ENCODE measurements around the gene MAP3K13. TPM values are rescaled to one million over a fixed set of nuclear protein-coding genes. Genes with fewer than 3 reads are reported as not detected.
"Not testable (repeated sequence)": the region's sequence is repeated elsewhere in the genome, so short reads cannot be mapped to it uniquely, and the experiment has no call there.

The MAP3K13 gene
- total RNA-seq, 1 experiment from 2014 or later = 30.9 TPM

- not testable (repeated sequence) for DNase-seq (ENCODE audit: low read depth)
Measured at GRCh38 chr3:185451432-185451831, 88.5 kb downstream of the MAP3K13 start.

- DNase-seq (ENCODE audit: low read depth) = no peak
Measured at GRCh38 chr3:185457376-185457775, 94.4 kb downstream of the MAP3K13 start.

- DNase-seq (ENCODE audit: low read depth) = no peak
Measured at GRCh38 chr3:185460309-185460708, 97.4 kb downstream of the MAP3K13 start.

- DNase-seq (ENCODE audit: low read depth) = peak; percentile 51
Measured at GRCh38 chr3:185460719-185461350, 97.9 kb downstream of the MAP3K13 start.

- no peak for DNase-seq (ENCODE audit: low read depth)
Measured at GRCh38 chr3:185465471-185465870, 102.5 kb downstream of the MAP3K13 start.

GRCh38 chr3:185466123-185466522, 103.2 kb downstream of the MAP3K13 start:
- not testable (repeated sequence) for DNase-seq (ENCODE audit: low read depth)

GRCh38 chr3:185469542-185469941, 106.6 kb downstream of the MAP3K13 start:
- no peak for DNase-seq (ENCODE audit: low read depth)

- DNase-seq (ENCODE audit: low read depth) = no peak
Measured at GRCh38 chr3:185470323-185470722, 107.4 kb downstream of the MAP3K13 start.

- DNase-seq (ENCODE audit: low read depth) = peak; percentile 94
Measured at GRCh38 chr3:185473290-185473815, 110.4 kb downstream of the MAP3K13 start.

- DNase-seq (ENCODE audit: low read depth) = not testable (repeated sequence)
Measured at GRCh38 chr3:185474922-185475321, 112.0 kb downstream of the MAP3K13 start.

- DNase-seq (ENCODE audit: low read depth) = no peak
Measured at GRCh38 chr3:185477316-185477715, 114.4 kb downstream of the MAP3K13 start.

GRCh38 chr3:185479373-185479945, 116.5 kb downstream of the MAP3K13 start:
- DNase-seq (ENCODE audit: low read depth) = no peak

GRCh38 chr3:185484296-185484695, 121.4 kb downstream of the MAP3K13 start:
- no peak for DNase-seq (ENCODE audit: low read depth)

GRCh38 chr3:185486394-185486793, 123.5 kb downstream of the MAP3K13 start:
- no peak for DNase-seq (ENCODE audit: low read depth)

- no peak for DNase-seq (ENCODE audit: low read depth)
Measured at GRCh38 chr3:185488465-185488864, 125.5 kb downstream of the MAP3K13 start.

- no peak for DNase-seq (ENCODE audit: low read depth)
Measured at GRCh38 chr3:185489462-185489861, 126.5 kb downstream of the MAP3K13 start.

GRCh38 chr3:185490241-185490640, 127.3 kb downstream of the MAP3K13 start:
- no peak for DNase-seq (ENCODE audit: low read depth)

- peak; percentile 88 for DNase-seq (ENCODE audit: low read depth)
Measured at GRCh38 chr3:185498503-185499396, 135.8 kb downstream of the MAP3K13 start, which contains the start of gene TMEM41A. TSS of gene TMEM41A (minus strand) at chr3:185499035. CDS start at chr3:185498961, 74 bp downstream.

GRCh38 chr3:185502987-185503386, 140.1 kb downstream of the MAP3K13 start:
- DNase-seq (ENCODE audit: low read depth) = no peak

GRCh38 chr3:185503521-185503920, 140.6 kb downstream of the MAP3K13 start:
- no peak for DNase-seq (ENCODE audit: low read depth)

- no peak for DNase-seq (ENCODE audit: low read depth)
Measured at GRCh38 chr3:185504636-185505035, 141.7 kb downstream of the MAP3K13 start.

- no peak for DNase-seq (ENCODE audit: low read depth)
Measured at GRCh38 chr3:185507883-185508282, 144.9 kb downstream of the MAP3K13 start.

Measured in M059J (cell line).